Measurements from ENCODE around the gene SLC9A9.

- TF ChIP-seq, protein P1, sequence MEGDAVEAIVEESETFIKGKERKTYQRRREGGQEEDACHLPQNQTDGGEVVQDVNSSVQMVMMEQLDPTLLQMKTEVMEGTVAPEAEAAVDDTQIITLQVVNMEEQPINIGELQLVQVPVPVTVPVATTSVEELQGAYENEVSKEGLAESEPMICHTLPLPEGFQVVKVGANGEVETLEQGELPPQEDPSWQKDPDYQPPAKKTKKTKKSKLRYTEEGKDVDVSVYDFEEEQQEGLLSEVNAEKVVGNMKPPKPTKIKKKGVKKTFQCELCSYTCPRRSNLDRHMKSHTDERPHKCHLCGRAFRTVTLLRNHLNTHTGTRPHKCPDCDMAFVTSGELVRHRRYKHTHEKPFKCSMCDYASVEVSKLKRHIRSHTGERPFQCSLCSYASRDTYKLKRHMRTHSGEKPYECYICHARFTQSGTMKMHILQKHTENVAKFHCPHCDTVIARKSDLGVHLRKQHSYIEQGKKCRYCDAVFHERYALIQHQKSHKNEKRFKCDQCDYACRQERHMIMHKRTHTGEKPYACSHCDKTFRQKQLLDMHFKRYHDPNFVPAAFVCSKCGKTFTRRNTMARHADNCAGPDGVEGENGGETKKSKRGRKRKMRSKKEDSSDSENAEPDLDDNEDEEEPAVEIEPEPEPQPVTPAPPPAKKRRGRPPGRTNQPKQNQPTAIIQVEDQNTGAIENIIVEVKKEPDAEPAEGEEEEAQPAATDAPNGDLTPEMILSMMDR (IDR thresholded peaks at IDR 0.05; ENCODE audit: borderline replicate concordance, extremely low read depth, low read length, poor library complexity, severe bottlenecking): no peak
- no peak for TF ChIP-seq EZH2 (IDR thresholded peaks at IDR 0.05; ENCODE audit: borderline replicate concordance, low read depth, low read length, severe bottlenecking)
Observed at GRCh38 chr3:143443851-143444331, 404.4 kb downstream of the SLC9A9 start.

All from DND-41 (cell line).